ENCODE data around the gene FALEC. TPM values are rescaled to one million over a fixed set of nuclear protein-coding genes. Genes with fewer than 3 reads are reported as not detected.
"Not testable (repeated sequence)": the region's sequence is repeated elsewhere in the genome, so short reads cannot be mapped to it uniquely, and the experiment has no call there.

Gene FALEC
- total RNA-seq, 1 donor from 2014 or later, result not detected

DNA sequence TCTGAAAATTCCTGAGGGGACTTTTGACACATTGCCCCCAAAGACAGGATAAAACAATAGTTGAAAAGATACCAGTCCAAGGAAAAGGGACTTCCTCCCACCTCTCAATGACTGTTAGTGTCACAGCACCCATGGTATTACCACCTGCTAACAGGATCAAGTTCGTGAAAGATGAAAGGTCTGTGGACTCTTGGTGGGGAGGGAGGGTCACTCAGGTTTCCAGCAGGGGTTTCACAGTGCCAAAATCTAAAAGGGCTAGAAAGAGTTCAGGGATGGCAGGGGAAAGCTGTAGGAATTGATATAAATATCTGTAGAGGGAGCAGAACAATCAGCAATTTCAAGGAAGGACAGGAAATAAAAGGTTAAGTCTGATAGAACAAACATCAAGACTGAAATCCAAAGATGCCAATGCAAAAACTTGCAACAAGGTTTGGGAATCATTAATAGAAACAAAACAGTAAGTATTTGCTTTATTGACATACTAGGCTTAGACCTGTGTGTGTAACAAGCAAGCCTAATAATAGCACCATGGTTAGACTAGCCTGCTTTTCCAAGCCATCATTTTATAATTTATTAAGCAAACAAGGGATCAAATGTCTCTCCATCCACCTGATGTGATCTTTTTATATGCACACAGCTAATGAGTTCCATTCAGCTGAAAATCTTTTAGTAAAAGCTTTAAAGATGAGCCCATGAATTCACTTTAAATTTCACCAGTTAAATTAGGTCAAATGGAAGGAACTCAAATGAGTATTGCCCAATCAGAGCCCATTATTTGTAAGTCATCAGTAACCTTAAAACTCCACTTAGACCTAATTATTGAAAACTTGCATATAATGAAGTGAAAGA lies 60.2 kb downstream of the FALEC start:
- DNase-seq, result peak; percentile 33

DNA sequence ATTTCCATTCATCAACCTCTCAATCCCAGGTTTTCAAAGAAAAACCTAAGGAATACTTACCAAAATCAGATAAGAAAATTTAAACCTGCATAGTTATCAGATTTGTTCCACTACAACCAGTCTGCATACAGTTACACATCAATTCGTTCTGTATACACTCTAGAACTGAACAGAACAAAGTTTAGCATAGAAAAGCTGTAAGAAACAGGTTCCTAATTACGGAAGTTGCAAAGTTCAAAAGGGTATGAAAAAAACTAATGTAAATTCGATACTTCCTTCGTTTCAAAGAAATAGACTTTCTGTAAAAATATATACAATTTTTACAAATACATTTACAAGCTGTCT lies 60.8 kb downstream of the FALEC start:
- no peak for DNase-seq

DNA sequence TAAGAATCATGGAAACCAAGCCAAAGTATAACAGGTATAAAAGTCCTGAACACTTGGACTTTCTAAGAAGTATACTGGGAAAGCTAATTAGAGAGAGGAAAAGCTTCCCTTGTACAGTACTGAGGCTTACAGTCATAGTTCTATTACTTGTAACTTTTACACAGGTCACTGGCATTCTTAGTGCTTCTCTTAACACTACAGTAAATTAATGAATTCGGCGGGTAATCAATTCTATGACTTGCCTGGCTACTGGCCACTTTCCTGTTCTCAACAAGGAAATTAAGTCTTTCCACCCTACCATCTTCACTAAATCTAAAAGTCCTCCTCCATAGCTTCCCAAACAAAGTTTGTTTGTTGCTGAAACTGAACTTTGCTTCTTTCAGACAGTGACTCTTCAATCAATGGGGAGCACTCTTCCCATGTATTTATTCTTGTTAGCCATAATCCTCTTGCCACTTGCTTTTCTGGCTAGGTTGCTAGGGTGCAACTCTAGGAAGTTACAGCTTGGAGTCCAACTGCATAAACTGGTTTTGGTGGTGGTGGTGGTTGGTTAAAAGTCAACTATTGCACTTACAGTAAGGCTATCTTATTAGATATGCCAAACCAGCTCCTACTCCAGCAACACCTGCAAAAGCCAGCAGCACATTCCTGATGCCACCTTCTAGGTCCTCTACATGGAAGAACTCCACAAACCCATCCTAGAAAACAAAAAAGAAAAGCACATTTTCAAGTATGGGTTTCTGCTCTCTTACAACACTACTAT lies 61.4 kb downstream of the FALEC start:
- peak; percentile 36 for DNase-seq

DNA sequence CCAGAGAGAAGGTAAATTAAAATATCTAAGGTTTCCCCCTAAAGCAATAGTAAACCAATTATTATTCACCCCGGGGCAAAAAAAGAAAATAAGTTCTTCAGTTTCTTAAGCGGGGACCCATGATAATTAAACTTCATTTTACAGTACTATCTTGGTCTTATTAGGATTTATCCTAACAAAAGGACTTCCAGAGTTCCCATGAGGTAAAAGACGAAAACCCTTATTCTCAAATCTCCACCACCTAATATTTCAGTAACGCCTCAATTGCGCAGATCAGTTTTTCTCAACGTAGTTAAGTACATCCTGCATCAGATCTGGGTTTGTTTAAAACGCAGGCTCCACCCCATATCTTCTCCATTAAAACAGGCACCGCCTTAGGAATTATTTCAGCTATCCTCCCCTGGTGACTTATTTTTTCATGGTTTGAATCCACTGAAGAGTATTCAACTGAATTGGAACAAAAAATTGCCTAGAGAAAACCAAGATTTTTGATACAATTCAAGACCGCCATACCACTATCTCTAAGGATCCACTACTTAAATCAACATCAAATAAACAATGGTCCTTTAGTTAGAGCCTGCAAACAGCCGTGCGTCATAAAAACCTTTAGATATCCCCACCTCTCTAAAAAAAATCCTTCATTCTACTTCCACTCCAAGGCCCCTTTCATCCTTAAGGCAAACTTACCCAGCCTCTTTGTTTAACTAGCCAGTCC lies 62.2 kb downstream of the FALEC start:
- DNase-seq, result peak; percentile 64

DNA sequence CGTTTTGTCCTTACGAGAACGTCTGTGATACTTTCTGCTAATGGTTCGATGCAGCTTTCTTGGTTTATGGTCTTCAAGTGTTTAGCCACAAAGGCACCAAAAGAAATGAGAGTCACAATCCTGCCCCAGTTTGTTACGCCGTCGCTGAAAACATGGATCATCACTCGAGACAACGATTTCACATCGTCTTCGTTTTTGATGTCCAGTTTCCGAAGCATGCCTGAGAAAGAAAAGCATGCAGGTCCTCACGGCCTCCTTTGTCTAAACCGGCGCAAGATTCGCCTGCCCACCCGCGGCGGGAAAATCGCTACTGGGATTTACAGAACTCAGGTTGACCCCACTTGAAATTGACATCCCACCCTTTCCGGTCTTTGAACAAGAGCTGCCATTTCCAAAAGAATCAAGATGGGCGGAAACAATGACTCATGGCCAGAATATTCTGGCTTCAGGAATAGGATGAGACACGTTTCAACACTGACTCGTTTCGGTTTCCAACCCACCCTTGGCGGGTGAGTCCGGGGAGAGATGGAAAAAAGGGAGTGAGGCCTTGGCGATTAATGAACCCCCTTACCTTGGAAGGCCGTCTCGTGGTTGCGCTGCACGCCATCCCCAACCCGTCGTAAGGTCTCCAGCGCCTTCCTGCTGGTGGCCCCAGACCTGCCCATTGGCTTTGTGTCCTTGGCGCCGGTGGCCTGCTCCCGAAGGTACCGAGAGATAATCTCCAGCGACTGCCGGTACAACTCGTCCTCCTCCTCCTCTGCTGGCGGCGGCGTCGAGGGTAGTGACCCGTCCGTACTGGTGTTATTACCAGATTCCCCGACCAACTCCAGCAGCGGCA lies 62.9 kb downstream of the FALEC start:
- peak; percentile 91 for DNase-seq

DNA sequence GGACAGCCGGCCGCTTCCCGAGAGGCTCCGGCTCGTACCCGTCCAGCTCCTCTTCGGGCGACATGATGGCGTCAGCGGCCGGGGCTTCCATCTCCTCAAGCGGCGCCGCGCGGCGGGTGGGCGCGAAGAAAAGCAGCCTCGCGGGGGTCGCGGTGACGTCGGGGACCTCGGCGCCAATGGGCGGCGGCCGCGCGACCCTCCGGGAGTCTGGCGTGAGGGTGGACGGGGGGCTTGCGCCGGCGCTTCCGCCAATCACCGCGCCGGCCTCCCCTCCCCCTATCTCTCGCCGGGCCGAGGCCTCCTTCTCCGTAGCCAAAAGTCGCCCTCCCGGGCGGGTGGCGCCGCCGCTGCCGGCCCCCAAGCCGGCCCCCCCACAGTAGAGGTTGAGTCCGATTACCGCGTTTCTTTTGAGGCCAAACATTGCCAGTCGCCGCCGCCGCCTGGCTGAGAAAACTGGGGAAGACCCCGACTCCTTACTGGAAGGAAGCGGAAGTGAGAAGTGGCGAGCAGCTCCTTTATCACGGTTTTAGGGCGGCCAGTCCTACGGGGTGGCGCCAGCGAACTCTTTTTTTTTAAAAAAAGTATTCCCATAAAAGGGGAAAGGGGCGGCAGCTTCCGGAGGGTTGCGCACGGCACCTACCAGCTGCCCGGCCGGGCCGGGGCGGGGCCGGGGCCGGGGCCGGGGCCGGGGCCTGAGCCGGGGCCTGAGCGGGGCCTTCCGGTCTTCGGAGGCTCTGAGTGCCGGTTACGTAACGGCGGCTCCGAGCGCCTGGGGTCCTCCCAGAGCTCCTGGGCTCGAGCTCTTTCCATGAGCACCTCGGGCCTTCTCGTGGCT lies 63.8 kb downstream of the FALEC start, which contains the start of gene MCL1:
MCL1 (minus strand) TSS at position 501 of the 835 bp plus-strand sequence; CDS start at position 421, 80 bp downstream.
- DNase-seq, result peak; percentile 98

DNA sequence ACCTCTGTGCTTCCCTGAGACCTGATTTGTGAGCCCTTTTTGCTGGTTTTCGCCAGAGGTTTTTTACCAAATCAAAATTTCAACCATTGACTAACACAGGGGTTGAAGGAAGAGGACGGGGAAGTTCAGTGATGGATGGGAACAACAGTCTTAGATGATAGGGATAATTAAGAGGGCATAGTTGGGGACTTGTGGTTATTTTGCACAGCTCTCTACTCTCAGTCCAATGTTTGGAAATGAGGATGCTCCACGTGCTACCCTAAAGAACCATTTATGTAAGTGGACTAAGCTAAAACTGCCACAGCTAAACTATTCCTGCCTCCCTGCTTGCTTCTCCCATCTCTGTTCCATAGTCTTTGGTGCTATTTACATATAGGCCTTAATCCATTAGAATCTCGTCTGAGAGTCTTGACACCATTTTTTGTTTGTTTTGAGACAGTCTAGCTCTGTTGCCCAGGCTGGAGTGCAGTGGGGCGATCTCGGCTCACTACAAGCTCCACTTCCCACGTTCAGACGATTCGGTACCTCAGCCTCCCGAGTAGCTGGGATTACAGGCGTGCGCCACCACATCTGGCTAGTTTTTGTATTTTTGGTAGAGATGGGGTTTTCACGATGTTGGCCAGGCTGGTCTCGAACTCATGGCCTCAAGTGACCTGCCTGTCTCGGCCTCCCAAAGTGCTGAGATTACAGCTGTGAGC lies 64.5 kb downstream of the FALEC start:
- DNase-seq, result no peak

DNA sequence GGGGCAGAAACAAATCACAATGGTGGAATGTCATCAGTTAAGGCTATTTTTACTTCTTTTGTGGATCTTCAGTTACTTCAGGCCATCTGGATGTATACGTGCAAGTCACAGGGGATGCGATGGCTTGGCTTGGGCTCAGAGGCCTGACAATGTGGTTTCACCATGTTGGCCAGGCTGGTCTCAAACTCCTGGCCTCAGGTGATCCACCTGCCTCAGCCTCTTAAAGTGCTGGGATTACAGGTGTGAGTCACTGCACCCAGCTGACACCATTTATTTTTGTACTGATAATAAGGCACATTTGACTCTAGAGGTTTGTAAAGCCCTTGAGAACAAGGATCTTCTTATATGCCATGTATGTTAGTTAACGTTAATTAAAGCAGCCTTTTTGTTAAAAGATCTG lies 65.4 kb downstream of the FALEC start:
- DNase-seq, result not testable (repeated sequence)

DNA sequence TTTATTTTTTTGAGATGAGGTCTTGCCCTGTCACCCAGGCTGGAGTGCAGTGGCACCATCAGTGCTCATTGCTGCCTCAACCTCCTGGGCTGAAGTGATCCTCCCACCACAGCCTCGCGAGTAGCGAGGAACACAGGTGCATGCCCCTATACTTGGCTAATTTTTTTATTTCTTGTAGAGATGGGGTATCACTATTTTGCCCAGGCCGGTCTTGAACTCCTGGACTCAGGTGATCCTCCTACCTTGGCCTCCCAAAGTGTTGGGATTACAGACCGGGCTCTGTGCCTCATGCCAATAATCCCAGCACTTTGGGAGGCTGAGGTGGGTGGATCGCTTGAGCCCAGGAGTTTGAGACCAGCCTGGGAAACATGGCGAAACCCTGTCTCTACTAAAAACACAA lies 65.9 kb downstream of the FALEC start:
- not testable (repeated sequence) for DNase-seq

DNA sequence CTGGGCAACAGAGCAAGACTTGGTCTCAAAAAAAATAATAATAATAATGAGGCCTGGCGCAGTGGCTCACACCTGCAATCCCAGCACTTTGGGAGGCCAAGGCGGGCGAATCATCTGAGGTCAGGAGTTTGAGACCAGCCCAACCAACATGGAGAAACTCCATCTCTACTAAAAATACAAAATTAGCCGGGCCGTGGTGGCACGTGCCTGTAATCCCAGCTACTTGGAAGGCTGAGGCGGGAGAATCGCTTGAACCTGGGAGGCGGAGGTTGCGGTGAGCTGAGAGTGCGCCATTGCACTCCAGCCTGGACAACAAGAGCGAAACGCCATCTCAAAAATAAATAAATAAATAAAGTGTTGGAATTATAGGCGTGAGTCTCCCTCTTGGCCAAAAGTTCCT lies 66.4 kb downstream of the FALEC start:
- not testable (repeated sequence) for DNase-seq

DNA sequence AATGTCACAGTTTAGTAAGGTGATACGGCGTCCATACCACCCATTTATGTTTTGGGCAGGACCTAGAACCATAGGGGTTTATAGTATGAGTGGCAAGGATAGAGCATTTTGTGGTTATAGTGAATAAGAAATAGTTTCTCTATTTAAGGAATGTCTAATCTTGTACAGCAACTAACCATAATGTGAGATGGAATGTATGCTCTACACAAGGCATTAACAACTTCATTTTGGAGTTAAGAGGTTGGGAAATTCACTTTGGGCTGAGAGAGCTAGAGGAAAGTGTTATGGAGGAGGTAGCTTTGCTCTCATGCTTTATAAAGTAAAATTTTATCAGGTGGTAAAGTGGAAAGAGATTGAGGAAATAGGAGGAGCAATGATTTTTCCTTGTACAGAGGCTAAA lies 66.8 kb downstream of the FALEC start:
- no peak for DNase-seq

Small RNA genes lying within 50 kb of the gene (small RNA-seq; reads per million reads assigned to genes)
- not detected for gene MIR4257 (ENCODE audit: low replicate concordance)
- not detected for gene RN7SL473P (ENCODE audit: low replicate concordance)
- gene RN7SL600P (ENCODE audit: low replicate concordance), result not detected

Other genes starting within 250 kb of the FALEC start
- gene APH1A, start 246.7 kb upstream of the FALEC start, total RNA-seq, result 72.1 TPM
- 43.8 TPM for gene C1orf54, start 243.0 kb upstream of the FALEC start, total RNA-seq
- gene CIART, start 233.2 kb upstream of the FALEC start, total RNA-seq, result 0.92 TPM
- 19.7 TPM for gene MRPS21, start 221.9 kb upstream of the FALEC start, total RNA-seq
- gene PRPF3, start 194.2 kb upstream of the FALEC start, total RNA-seq, result 51.5 TPM
- gene RPRD2, start 151.6 kb upstream of the FALEC start, total RNA-seq, result 15.0 TPM
- 18.7 TPM for gene TARS2, start 28.3 kb upstream of the FALEC start, total RNA-seq
- gene ECM1, start 7.6 kb upstream of the FALEC start, total RNA-seq, result 19.3 TPM
- gene ADAMTSL4, start 33.7 kb downstream of the FALEC start, total RNA-seq, result 50.4 TPM
- 256 TPM for gene MCL1, start 63.9 kb downstream of the FALEC start, total RNA-seq
- 110 TPM for gene ENSA, start 113.9 kb downstream of the FALEC start, total RNA-seq
- gene GOLPH3L, start 181.4 kb downstream of the FALEC start, total RNA-seq, result 15.5 TPM
- not detected for gene HORMAD1, start 205.1 kb downstream of the FALEC start, total RNA-seq

Measured in tongue (tissue), 3 donors.